GM18520 (cell line): ENCODE results near the gene ARHGDIG.
"Not testable (repeated sequence)": the region's sequence is repeated elsewhere in the genome, so short reads cannot be mapped to it uniquely, and the experiment has no call there.

Experiments
- ATAC-seq: cut with Tn5 transposase; IDR thresholded peaks from one replicate; pipeline ENCODE4 v1.9.1; 2021; ENCODE audit not compliant: unreplicated experiment

ARHGDIG gene

GRCh38 chr16:263182-263774 lies 17.1 kb upstream of the ARHGDIG start:
- no peak for ATAC-seq

DNA sequence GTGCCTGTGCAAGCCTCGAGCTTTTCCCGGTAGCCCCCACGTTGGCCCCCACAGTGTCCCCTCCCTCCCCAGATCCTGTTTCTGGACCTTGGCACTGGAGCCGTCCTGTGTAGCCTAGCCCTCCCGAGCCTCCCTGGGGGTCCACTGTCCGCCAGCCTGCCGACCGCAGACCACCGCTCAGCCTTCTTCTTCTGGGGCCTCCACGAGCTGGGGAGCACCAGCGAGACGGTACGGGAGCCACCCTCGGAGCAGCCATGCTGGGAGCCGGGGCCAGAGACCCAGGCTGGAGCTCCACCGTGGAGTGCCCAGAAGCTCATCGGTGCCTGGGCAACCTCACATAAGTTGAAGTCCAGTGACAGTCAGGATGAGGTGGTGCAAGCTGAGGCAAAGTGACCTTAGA lies 16.4 kb upstream of the ARHGDIG start:
- ATAC-seq = no peak

GRCh38 chr16:264440-264951 lies 15.9 kb upstream of the ARHGDIG start:
- ATAC-seq = no peak

- no peak for ATAC-seq
These were observed 15.3 kb upstream of the ARHGDIG start for GRCh38 chr16:265002-265529.

DNA sequence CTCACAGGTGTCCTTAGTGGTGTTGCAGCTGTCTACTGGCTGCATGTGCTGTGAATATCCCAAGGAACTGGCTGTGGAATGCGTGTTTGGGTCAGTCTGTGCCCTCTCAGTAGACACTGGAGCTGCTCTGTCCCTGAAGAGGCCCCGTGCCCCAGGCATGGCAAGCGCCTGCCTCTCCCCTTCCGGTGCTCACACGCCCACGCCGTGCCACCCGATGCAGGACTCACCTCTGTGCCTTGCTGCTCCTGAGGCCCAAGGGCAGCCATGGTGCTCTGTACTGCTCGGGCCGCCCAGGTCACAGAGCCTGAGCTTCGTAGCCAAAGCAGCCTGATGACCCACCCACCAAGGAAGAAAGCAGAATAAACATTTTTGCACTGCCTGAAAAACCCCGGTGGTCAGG lies 14.7 kb upstream of the ARHGDIG start:
- no peak for ATAC-seq

GRCh38 chr16:266258-267164 lies 13.9 kb upstream of the ARHGDIG start:
- ATAC-seq = no peak

DNA sequence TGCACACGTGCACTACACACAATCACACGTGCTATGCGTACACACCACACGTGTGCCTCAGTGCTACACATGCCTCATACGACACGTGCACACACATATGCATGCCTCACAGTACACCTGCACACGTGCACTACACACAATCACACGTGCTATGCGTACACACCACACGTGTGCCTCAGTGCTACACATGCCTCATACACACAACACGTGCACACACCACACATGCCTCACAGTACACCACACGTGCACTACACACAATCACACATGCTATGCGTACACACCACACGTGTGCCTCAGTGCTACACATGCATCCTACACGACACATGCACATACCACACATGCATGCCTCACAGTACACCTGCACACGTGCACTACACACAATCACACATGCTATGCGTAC lies 12.8 kb upstream of the ARHGDIG start:
- not testable (repeated sequence) for ATAC-seq

- no peak for ATAC-seq
These were observed 12.0 kb upstream of the ARHGDIG start for GRCh38 chr16:268141-269053.

- no peak for ATAC-seq
These were observed 11.2 kb upstream of the ARHGDIG start for GRCh38 chr16:269061-269796.

DNA sequence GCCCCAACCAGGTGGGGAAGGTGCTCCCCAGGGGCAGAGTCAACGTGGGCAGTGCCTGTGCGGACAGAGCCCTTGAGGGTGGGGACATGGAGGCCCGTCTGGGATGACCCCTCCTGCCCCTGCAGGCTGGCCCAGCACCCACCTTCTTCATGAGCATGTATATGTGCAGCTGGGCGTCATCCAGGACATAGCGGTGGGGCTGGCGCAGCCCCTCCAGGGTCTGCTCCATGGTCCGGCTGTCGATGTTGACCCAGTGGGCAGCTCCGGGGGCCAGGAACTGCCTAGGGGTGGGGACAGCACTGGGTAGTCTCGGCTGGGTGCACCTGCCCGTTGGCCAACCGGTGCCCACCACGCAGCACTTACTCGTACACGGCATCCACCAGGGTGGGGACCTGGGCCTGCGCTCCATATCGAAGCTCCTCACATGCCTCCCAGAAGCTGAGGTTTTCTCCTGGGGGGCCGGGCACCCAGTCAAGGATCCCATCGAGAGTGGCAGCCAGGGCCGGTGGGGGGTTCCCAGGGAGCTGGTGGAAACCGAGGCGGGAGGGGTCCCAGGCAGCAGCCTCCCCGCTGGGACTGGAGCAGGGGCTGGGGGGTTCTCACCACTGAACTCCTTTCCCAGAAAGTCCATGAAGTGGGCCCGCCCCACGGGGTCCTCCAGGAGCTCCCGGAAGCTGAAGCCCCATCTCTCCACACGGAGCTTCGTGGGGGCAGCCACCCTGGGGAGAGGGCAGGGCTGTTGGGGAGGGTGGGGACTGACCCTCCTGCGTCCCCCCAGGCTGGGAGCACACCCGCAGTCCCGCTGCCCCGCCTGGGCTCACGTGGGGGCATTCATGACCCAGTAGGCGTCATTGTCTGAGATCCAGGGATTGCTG lies 9.8 kb upstream of the ARHGDIG start:
- no peak for ATAC-seq

- ATAC-seq = no peak
These were observed 7.5 kb upstream of the ARHGDIG start for GRCh38 chr16:272633-273546.

- no peak for ATAC-seq
These were observed 6.6 kb upstream of the ARHGDIG start for GRCh38 chr16:273547-274421.

DNA sequence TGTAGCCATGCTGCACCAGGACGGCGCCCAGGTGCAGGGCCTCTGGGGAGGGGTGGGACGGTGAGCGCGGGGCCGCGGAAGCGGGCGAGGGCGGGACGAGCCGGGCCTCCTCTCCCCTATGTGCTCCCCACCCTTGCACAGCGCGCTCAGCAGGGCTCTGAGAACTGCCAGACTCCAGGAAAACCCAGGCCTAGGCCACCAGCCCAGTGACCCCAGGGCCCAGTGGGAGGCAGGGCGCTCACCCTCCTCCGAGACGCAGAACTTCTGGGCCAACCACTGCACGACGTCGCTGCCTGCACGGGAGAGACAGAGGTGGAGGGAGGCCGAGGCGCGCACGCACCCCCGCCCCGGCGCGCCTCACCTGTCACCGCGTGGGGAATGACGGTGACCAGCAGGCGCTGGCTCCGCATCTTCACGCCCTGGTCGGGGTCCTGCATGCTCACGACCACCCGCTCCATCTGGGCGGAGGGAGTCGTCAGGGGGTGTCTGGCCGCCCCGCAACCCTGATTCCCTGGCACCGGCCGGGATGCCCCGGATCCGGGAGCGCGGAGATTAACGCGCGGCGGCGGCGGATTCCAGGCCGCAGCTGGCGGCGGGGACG lies 5.2 kb upstream of the ARHGDIG start:
- ATAC-seq = no peak

GRCh38 chr16:275786-276232 lies 4.6 kb upstream of the ARHGDIG start, which contains the start of gene RGS11:
TSS of gene RGS11 (minus strand) at chr16:275944. CDS start at chr16:275911, 33 bp downstream.
- ATAC-seq = no peak

GRCh38 chr16:276426-277077 lies 3.8 kb upstream of the ARHGDIG start:
- no peak for ATAC-seq

DNA sequence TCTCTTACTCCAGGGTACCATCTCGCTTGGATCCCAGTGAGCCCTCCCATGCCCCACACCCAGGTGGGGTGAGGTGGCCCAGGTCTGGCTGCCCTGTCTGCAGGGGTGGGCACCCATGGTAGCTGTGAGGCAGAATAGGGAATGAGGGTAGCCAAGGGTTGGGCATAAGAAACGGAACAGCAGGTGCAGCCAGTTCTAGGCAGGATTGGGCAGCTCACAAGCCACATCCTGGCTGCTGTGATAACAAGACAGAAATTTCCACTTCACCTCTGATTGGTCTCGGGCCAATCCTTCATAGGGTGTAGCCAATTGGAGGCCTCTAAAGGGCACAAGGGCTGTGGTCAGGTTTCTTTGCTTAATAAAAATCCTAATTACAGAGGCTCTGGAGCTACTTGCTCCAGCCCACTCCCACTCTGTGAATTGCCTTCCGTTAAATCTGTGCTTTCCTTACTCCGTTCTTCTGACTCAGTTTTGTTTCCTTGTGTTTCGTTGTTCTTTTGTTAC lies 1.5 kb upstream of the ARHGDIG start:
- ATAC-seq = no peak
